ENCODE data around the gene FKRP. TPM values are rescaled to one million over a fixed set of nuclear protein-coding genes. Genes with fewer than 3 reads are reported as not detected.
"Not testable (repeated sequence)": the region's sequence is repeated elsewhere in the genome, so short reads cannot be mapped to it uniquely, and the experiment has no call there.

FKRP gene
- total RNA-seq, 1 donor from 2014 or later, result 22.7 TPM

GRCh38 chr19:46798713-46799112 is 52.9 kb downstream of the FKRP start:
- no peak for TF ChIP-seq CTCF (IDR thresholded peaks at IDR 0.05; ENCODE audit: unreplicated experiment)
- Mint-ChIP-seq H3K36me3 (ENCODE audit: low read depth, unreplicated experiment) (no peaks in the 10 kb centered on the region), H3K4me1 (ENCODE audit: unreplicated experiment) (no peaks in the 10 kb centered on the region), H3K27ac (ENCODE audit: unreplicated experiment) (no peak overlapping the region), H3K9me3 (ENCODE audit: unreplicated experiment) (no peaks in the 10 kb centered on the region), H3K4me3 (ENCODE audit: unreplicated experiment) (no peak overlapping the region), H3K27me3 (ENCODE audit: unreplicated experiment) (no peaks in the 10 kb centered on the region)
- no peak for DNase-seq (ENCODE audit: low spot score)

- no peak for TF ChIP-seq CTCF (IDR thresholded peaks at IDR 0.05; ENCODE audit: unreplicated experiment)
- no peak overlapping the region for H3K4me3 Mint-ChIP-seq (ENCODE audit: unreplicated experiment)
- H3K27me3 Mint-ChIP-seq (ENCODE audit: unreplicated experiment), result peaks cover 3% of the 10 kb centered on the region
- no peak for DNase-seq (ENCODE audit: low spot score)
- no peaks in the 10 kb centered on the region for H3K4me1 Mint-ChIP-seq (ENCODE audit: unreplicated experiment)
- no peaks in the 10 kb centered on the region for H3K36me3 Mint-ChIP-seq (ENCODE audit: low read depth, unreplicated experiment)
- H3K9me3 Mint-ChIP-seq (ENCODE audit: unreplicated experiment), result no peaks in the 10 kb centered on the region
- H3K27ac Mint-ChIP-seq (ENCODE audit: unreplicated experiment), result no peak overlapping the region
Measured at GRCh38 chr19:46802152-46802551, 56.3 kb downstream of the FKRP start.

GRCh38 chr19:46803555-46803954 is 57.7 kb downstream of the FKRP start:
- no peak for DNase-seq (ENCODE audit: low spot score)
- TF ChIP-seq CTCF (IDR thresholded peaks at IDR 0.05; ENCODE audit: unreplicated experiment), result no peak
- Mint-ChIP-seq H3K4me3 (ENCODE audit: unreplicated experiment) (no peak overlapping the region), H3K27ac (ENCODE audit: unreplicated experiment) (no peak overlapping the region), H3K9me3 (ENCODE audit: unreplicated experiment) (no peaks in the 10 kb centered on the region), H3K36me3 (ENCODE audit: low read depth, unreplicated experiment) (no peaks in the 10 kb centered on the region), H3K27me3 (ENCODE audit: unreplicated experiment) (peaks cover 3% of the 10 kb centered on the region), H3K4me1 (ENCODE audit: unreplicated experiment) (no peaks in the 10 kb centered on the region)

- not testable (repeated sequence) for H3K9me3 Mint-ChIP-seq (ENCODE audit: unreplicated experiment); H3K27ac Mint-ChIP-seq (ENCODE audit: unreplicated experiment)
Measured at GRCh38 chr19:46804432-46804831, 58.6 kb downstream of the FKRP start.

GRCh38 chr19:46806656-46807055 is 60.8 kb downstream of the FKRP start:
- Mint-ChIP-seq H3K36me3 (ENCODE audit: low read depth, unreplicated experiment) (no peaks in the 10 kb centered on the region), H3K4me1 (ENCODE audit: unreplicated experiment) (no peaks in the 10 kb centered on the region), H3K27me3 (ENCODE audit: unreplicated experiment) (peaks cover 5% of the 10 kb centered on the region), H3K9me3 (ENCODE audit: unreplicated experiment) (no peaks in the 10 kb centered on the region), H3K27ac (ENCODE audit: unreplicated experiment) (no peak overlapping the region), H3K4me3 (ENCODE audit: unreplicated experiment) (no peak overlapping the region)
- DNase-seq (ENCODE audit: low spot score), result no peak
- TF ChIP-seq CTCF (IDR thresholded peaks at IDR 0.05; ENCODE audit: unreplicated experiment), result no peak

More at GRCh38 chr19:46804432-46804831, 58.6 kb downstream of the FKRP start:
- H3K4me3 Mint-ChIP-seq (ENCODE audit: unreplicated experiment); H3K27me3 Mint-ChIP-seq (ENCODE audit: unreplicated experiment); DNase-seq (ENCODE audit: low spot score); H3K36me3 Mint-ChIP-seq (ENCODE audit: low read depth, unreplicated experiment); H3K4me1 Mint-ChIP-seq (ENCODE audit: unreplicated experiment): not testable (repeated sequence)

Small RNA genes within 50 kb of the gene (microRNA-seq; reads per million reads assigned to microRNA genes)
- 1.9 reads per million, percentile 28 among the genes with 10 or more reads in this experiment for gene MIR320E (ENCODE audit: unreplicated experiment)

Other genes starting within 250 kb of the FKRP start
- 564 TPM for gene CALM3, start 144.7 kb upstream of the FKRP start, total RNA-seq (ENCODE audit: unreplicated experiment)
- not detected for gene PTGIR, start 121.0 kb upstream of the FKRP start, total RNA-seq (ENCODE audit: unreplicated experiment)
- not detected for gene GNG8, start 109.9 kb upstream of the FKRP start, total RNA-seq (ENCODE audit: unreplicated experiment)
- 1.1 TPM for gene DACT3, start 84.9 kb upstream of the FKRP start, total RNA-seq (ENCODE audit: unreplicated experiment)
- 132 TPM for gene PRKD2, start 28.9 kb upstream of the FKRP start, total RNA-seq (ENCODE audit: unreplicated experiment)
- 111 TPM for gene STRN4, start 393 bp downstream of the FKRP start, total RNA-seq (ENCODE audit: unreplicated experiment)
- gene SLC1A5, start 42.5 kb downstream of the FKRP start, total RNA-seq (ENCODE audit: unreplicated experiment), result 62.6 TPM
- 381 TPM for gene AP2S1, start 104.8 kb downstream of the FKRP start, total RNA-seq (ENCODE audit: unreplicated experiment)
- gene ARHGAP35, start 114.9 kb downstream of the FKRP start, total RNA-seq (ENCODE audit: unreplicated experiment), result 71.1 TPM

Data from endothelial cell (in vitro differentiated cells).